D721Med (cell line): ENCODE measurements around the gene CYP21A2.
"Not testable (repeated sequence)": the region's sequence is repeated elsewhere in the genome, so short reads cannot be mapped to it uniquely, and the experiment has no call there.

Experiments
- DNase-seq: peaks from one replicate; pipeline ENCODE4 v3.0.0; 2011; ENCODE audit warnings: low spot score; ENCODE audit not compliant: insufficient read length
- FAIRE-seq: peaks from 2 replicates; lab custom pipeline; 2011; peaks lifted over from hg19 to GRCh38; lab: Jason Lieb, UNC
- TF ChIP-seq, protein P1 (sequence below): IDR thresholded peaks from 2 replicates; pipeline ENCODE4 v1.5.1; 2012; ENCODE audit warnings: mild to moderate bottlenecking, control low read depth; ENCODE audit not compliant: insufficient read depth; ENCODE audit errors: missing control alignments

The CYP21A2 gene

DNA sequence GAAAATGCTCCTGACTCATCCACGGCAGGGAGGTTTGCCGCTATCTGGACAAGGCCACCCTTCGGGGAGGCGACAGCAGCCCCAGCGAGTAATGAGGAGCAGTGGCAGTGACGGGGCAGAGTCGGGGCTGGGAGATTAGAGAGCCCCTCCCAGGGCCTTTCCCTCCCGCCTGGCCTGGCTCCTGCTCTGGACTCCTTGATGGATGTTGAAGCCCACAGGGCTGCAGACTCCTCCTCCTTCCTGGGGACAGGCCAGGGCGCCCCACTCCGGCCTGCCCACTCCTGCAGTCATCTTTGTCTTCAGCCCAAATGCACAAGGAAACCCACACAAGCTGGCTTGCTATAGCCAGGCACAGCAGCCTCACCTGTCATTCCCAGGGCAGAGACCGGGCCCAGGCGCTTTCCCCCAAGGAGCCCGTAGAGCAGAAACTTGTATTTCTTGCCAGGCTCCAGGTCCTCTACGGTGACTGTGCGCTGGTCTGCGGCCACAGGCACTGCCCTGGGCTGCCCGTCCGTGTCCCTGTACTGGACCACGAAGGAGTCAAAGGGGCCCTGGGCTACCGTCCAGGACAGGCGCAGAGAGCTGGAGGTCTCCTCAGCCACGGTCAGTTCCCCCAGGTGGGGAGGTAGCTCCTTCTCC is 7.7 kb downstream of the CYP21A2 start:
- FAIRE-seq, result no peak
- no peak for DNase-seq
- TF ChIP-seq, protein P1, sequence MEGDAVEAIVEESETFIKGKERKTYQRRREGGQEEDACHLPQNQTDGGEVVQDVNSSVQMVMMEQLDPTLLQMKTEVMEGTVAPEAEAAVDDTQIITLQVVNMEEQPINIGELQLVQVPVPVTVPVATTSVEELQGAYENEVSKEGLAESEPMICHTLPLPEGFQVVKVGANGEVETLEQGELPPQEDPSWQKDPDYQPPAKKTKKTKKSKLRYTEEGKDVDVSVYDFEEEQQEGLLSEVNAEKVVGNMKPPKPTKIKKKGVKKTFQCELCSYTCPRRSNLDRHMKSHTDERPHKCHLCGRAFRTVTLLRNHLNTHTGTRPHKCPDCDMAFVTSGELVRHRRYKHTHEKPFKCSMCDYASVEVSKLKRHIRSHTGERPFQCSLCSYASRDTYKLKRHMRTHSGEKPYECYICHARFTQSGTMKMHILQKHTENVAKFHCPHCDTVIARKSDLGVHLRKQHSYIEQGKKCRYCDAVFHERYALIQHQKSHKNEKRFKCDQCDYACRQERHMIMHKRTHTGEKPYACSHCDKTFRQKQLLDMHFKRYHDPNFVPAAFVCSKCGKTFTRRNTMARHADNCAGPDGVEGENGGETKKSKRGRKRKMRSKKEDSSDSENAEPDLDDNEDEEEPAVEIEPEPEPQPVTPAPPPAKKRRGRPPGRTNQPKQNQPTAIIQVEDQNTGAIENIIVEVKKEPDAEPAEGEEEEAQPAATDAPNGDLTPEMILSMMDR, result no peak

DNA sequence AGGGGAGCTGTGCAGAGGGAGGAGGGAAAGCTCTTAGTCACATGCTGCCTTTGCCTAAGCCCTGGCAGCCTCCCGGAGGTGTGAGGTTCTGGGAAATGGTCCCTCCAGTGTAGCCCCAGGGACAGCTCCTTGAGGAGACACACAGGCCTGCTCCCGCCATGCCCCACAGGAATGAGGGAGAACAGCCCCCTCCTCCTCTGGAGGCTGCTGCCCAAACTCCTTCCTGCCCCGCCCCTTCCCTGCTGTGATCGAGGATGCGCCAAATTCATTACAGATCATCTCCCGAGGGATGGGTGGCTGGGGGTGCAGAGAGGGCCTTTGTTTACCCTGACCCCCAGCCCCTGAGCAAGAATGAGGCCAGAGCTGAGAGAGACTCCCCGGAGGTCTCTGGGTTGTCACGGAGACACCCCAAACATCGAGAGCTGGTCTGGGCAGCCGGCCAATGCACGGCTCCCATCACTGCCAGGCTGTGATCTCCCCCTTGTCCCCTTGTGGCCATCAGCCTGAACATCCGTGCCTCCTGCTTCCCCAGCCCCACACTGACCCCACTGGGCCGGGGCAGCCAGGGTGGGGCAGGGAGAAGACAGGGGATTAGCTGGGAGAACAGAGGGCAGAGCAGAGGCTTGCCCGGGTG is 8.4 kb downstream of the CYP21A2 start:
- TF ChIP-seq, protein P1, result no peak
- FAIRE-seq, result no peak
- DNase-seq, result no peak

DNA sequence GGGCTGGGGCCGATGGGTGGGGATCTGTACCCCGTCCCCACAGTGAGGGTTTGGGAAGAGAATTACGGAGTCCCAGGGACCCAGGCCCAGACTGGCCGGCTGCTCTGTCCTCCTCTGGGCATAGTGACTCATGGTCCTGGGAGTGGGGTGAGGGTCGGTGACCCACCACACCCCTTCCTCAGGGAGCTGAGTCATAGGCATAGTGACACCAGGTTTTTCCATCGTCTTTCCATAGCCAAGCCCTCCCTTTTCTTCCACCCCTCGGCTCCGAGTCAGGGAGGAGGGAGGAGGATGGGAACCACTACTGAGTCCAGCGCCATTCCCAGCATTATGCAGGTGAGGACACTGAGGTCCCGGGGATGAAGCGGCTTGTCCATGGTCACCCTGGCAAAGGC is 8.9 kb downstream of the CYP21A2 start:
- FAIRE-seq, result no peak
- TF ChIP-seq, protein P1, result no peak
- DNase-seq, result no peak

DNA sequence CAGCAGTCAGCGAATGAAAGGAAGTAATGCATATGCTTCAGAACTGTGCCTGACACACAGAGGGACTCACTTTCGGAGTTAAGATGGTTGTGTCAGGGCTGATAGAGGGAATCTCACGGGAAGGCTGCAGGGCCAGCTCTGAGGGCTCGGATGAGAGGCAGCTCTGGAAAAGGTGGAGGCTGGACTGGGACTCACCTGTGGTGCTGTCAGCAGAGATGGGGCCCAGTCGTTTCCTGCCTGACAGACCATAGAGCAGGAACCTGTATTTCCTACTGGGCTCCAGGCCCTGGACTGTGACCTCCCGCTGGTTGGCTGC is 9.3 kb downstream of the CYP21A2 start:
- TF ChIP-seq, protein P1, result no peak
- no peak for FAIRE-seq
- no peak for DNase-seq

DNA sequence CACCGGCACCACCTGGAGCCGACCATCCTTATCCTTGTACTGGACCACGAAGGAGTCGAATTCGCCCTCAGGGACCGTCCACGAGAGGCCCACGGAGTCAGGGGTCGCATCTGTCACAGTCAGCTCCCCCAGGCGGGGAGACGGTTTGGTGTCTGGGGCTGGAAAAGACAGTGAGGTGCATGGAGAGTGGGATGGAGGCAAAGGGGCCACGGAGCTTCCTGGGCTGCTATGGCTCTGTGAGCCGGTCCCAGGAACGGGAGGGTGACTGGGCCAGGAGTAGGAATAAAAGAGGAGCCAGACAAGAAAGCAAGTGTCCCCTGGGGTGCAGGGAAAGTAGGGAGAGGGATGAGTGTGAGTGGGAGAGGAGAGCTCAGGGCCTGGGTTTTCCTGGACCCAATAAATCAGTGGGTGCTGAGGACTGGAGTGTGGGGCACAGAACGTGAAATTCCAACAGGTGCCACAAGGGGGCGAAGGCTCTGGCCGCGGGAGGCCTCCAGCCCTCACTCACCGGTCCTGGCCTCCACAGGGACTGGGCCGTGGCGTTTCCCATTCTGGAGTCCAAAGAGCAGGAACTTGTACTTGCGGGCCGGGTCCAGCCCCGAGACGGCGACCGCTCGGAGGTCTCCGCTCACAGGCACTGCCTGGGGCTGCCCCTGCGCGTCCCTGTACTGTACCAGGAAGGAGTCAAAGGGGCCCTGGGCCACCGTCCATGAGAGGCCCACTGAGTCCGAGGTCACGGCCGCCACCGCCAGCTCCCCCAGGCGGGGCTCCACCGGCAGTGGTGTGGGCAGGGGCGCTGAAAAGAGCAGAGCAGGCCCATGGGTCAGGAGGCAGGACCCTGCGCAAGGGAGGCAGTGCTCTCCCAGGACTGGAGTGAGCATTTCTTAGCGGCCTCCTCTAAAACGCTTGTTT is 9.9 kb downstream of the CYP21A2 start:
- no peak for FAIRE-seq
- TF ChIP-seq, protein P1, result peak; percentile 61
- DNase-seq, result no peak

DNA sequence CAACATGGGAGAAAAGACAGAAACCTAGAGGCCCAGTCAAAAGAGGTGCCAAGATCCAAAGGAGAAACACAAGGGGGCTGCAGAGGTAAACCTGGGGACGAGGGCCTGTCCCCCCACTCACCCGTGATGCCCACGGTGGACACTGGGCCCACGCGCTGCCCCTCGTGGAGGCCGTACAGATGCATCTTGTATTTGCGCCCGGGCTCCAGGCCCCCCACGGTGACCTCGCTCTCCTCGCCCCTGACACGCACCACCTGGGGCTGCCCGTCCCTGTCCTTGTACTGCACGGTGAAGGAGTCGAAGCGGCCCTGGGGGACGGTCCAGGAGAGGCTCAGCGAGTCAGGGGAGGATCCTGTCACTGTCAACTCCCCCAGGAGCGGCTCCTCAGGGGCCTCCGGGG is 10.9 kb downstream of the CYP21A2 start:
- FAIRE-seq, result not testable (repeated sequence)

DNA sequence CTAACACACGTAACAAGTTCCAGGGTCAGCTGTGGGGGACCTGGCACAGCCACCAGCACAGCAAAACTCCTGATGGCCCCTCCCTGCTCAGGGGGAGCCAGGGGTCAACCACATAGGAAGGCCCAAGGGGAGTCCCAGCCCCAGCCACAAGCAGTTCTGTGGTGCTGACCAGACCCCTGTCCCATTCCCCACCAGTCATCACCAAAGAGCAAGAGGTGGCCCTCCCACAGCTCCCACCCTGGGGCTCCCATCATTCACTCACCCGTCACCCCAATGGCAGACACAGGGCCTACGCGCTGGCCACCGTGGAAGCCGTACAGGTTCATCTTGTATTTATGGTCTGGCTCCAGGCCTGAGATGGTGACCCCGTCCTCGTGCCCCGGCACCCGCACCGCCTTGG is 11.5 kb downstream of the CYP21A2 start:
- DNase-seq, FAIRE-seq: not testable (repeated sequence)

More for the DNA sequence above, 10.9 kb downstream of the CYP21A2 start:
- DNase-seq, result not testable (repeated sequence)

DNA sequence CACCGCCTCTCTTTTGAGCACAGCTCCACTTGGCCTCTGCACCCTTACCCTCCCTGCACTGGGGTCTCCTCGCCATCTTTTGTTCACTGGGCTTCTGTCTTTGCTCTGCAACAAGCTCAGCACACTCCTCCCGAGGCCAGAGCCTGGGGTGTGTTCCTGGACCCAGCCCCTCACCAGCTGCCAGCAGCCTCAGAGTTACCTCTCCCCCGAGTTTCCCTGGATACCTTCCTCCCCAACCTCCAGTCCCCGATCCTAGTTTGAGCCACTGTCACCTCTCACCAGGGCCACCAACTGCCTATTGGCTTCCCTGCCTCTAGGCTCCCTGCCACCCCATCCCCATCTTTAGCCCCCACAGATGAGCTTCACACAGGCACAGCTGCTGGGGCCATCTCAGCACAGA is 12.3 kb downstream of the CYP21A2 start:
- DNase-seq (no peak), FAIRE-seq (no peak)
- TF ChIP-seq, protein P1, result no peak

DNA sequence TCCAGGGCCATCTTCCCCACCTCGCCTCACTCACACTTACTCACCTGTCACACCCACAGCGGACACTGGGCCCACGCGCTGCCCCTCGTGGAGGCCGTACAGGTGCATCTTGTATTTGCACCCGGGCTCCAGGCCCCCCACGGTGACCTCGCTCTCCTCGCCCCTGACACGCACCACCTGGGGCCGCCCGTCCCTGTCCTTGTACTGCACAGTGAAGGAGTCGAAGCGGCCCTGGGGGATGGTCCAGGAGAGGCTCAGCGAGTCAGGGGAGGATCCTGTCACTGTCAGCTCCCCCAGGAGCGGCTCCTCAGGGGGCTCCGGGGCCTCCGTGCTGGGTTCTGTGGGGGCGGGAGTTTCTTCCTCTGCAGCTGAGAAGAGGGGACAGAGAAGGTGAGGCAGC is 14.4 kb downstream of the CYP21A2 start:
- not testable (repeated sequence) for FAIRE-seq, DNase-seq

DNA sequence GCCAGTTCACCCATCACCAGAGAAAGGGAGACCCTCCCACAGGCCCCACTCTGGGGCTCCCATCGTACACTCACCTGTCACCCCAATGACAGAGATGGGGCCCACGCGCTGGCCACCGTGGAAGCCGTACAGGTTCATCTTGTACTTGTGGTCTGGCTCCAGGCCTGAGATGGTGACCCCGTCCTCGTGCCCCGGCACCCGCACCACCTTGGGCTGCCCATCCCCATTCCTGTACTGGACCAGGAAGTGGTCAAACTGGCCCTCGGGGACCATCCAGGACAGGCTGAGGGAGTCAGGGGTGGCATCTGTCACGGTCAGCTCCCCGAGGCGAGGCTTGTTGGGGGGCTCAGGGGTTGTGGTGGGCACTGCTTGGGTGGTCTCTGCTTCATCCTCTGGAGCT is 15.1 kb downstream of the CYP21A2 start:
- DNase-seq, FAIRE-seq: not testable (repeated sequence)

DNA sequence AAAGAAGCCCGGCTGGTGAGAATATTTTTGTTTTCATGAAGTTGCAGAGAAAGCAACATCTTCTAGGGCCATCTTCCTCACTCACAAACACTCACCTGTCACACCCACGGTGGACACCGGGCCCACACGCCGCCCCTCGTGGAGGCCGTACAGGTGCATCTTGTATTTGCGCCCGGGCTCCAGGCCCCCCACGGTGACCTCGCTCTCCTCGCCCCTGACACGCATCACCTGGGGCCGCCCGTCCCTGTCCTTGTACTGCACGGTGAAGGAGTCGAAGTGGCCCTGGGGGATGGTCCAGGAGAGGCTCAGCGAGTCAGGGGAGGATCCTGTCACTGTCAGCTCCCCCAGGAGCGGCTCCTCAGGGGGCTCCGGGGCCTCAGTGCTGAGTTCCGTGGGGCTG is 17.5 kb downstream of the CYP21A2 start:
- DNase-seq, result not testable (repeated sequence)

More for the DNA sequence above, 17.5 kb downstream of the CYP21A2 start:
- FAIRE-seq, result not testable (repeated sequence)
